Measurements from ENCODE around the gene ARL13B. TPM values are rescaled to one million over a fixed set of nuclear protein-coding genes. Genes with fewer than 3 reads are reported as not detected.

The ARL13B gene
- total RNA-seq, 4 donors from 2014 or later = 1.2 to 2.7 (median 1.4) TPM

- intact Hi-C loops (cut with DNase I; ENCODE audit: low total_unique reads) = loop anchor here (5.0 kb wide), 1 partner anchor 78 kb away; the partner anchor contains the start of genes DHFR2 and NSUN3
- H3K4me1 ChIP-seq = peaks cover 7 to 10% of the 10 kb centered on the region in 2 donors
- no peak for DNase-seq
- no peak overlapping the region for H3K27ac ChIP-seq
- no peak for TF ChIP-seq POLR2A (IDR thresholded peaks at IDR 0.05)
- TF ChIP-seq, protein P1, sequence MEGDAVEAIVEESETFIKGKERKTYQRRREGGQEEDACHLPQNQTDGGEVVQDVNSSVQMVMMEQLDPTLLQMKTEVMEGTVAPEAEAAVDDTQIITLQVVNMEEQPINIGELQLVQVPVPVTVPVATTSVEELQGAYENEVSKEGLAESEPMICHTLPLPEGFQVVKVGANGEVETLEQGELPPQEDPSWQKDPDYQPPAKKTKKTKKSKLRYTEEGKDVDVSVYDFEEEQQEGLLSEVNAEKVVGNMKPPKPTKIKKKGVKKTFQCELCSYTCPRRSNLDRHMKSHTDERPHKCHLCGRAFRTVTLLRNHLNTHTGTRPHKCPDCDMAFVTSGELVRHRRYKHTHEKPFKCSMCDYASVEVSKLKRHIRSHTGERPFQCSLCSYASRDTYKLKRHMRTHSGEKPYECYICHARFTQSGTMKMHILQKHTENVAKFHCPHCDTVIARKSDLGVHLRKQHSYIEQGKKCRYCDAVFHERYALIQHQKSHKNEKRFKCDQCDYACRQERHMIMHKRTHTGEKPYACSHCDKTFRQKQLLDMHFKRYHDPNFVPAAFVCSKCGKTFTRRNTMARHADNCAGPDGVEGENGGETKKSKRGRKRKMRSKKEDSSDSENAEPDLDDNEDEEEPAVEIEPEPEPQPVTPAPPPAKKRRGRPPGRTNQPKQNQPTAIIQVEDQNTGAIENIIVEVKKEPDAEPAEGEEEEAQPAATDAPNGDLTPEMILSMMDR (IDR thresholded peaks at IDR 0.05 in 4 of 5, conservative IDR thresholded peaks at IDR 0.05 in 1 of 5) = no peak
- no peaks in the 10 kb centered on the region for H3K9me3 ChIP-seq
- in situ Hi-C loops (cut with MboI; ENCODE audit: low sequenced_read_pairs in 4 of 4) = no loop called here
- no peak overlapping the region for H3K4me3 ChIP-seq
- no peak for ATAC-seq
- no peaks in the 10 kb centered on the region for H3K36me3 ChIP-seq
- no peaks in the 10 kb centered on the region for H3K27me3 ChIP-seq
These were observed 4.7 kb downstream of the ARL13B start for GRCh38 chr3:93984618-93985017.

GRCh38 chr3:93988283-93988682, 8.3 kb downstream of the ARL13B start:
- H3K27ac ChIP-seq = no peak overlapping the region
- no peaks in the 10 kb centered on the region for H3K36me3 ChIP-seq
- ATAC-seq (no peak), DNase-seq (no peak)
- H3K27me3 ChIP-seq = no peaks in the 10 kb centered on the region
- in situ Hi-C loops (cut with MboI; ENCODE audit: low sequenced_read_pairs in 4 of 4) (no loop called here), intact Hi-C loops (cut with DNase I; ENCODE audit: low total_unique reads) (no loop called here)
- no peak for TF ChIP-seq POLR2A (IDR thresholded peaks at IDR 0.05)
- TF ChIP-seq, protein P1 (IDR thresholded peaks at IDR 0.05 in 4 of 5, conservative IDR thresholded peaks at IDR 0.05 in 1 of 5) = no peak
- no peaks in the 10 kb centered on the region for H3K9me3 ChIP-seq
- H3K4me1 ChIP-seq = no peaks in the 10 kb centered on the region
- no peak overlapping the region for H3K4me3 ChIP-seq

GRCh38 chr3:93988764-93989163, 8.8 kb downstream of the ARL13B start:
- TF ChIP-seq, protein P1 (IDR thresholded peaks at IDR 0.05 in 4 of 5, conservative IDR thresholded peaks at IDR 0.05 in 1 of 5) = no peak
- TF ChIP-seq POLR2A (IDR thresholded peaks at IDR 0.05) = no peak
- ATAC-seq (no peak), DNase-seq (no peak)
- Histone ChIP-seq H3K27me3 (no peaks in the 10 kb centered on the region), H3K36me3 (no peaks in the 10 kb centered on the region), H3K4me1 (no peaks in the 10 kb centered on the region), H3K9me3 (no peaks in the 10 kb centered on the region), H3K27ac (no peak overlapping the region), H3K4me3 (no peak overlapping the region)
- intact Hi-C loops (cut with DNase I; ENCODE audit: low total_unique reads) (no loop called here), in situ Hi-C loops (cut with MboI; ENCODE audit: low sequenced_read_pairs in 4 of 4) (no loop called here)

- Histone ChIP-seq H3K4me3 (no peak overlapping the region), H3K4me1 (no peaks in the 10 kb centered on the region), H3K36me3 (no peaks in the 10 kb centered on the region), H3K27ac (no peak overlapping the region), H3K27me3 (no peaks in the 10 kb centered on the region), H3K9me3 (no peaks in the 10 kb centered on the region)
- ATAC-seq (no peak), DNase-seq (no peak)
- TF ChIP-seq, protein P1 (IDR thresholded peaks at IDR 0.05 in 4 of 5, conservative IDR thresholded peaks at IDR 0.05 in 1 of 5) = no peak
- no peak for TF ChIP-seq POLR2A (IDR thresholded peaks at IDR 0.05)
- in situ Hi-C loops (cut with MboI; ENCODE audit: low sequenced_read_pairs in 4 of 4) (no loop called here), intact Hi-C loops (cut with DNase I; ENCODE audit: low total_unique reads) (no loop called here)
These were observed 9.3 kb downstream of the ARL13B start for GRCh38 chr3:93989241-93989640.

DNA sequence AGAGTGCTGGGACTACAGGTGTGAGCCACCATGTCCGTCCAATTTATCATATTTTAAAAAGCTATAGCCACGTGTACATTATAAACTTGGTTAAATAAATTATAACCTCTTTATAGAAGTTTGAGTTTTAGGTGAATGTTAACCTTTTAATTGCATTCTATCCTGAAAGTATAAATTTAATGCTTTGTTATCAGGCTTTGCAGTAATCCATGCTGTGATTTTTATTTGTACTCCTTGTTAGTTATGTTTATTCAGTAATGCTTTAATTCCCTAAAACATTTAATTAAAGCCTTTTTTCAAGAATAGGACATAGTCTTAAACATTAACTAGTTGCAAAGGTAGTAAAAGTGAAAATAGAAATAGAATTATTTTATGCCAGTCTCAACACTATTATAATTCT, 11.7 kb downstream of the ARL13B start:
- no peaks in the 10 kb centered on the region for H3K4me1 ChIP-seq
- no peak overlapping the region for H3K4me3 ChIP-seq
- no peaks in the 10 kb centered on the region for H3K36me3 ChIP-seq
- no peak for TF ChIP-seq POLR2A (IDR thresholded peaks at IDR 0.05)
- TF ChIP-seq, protein P1 (IDR thresholded peaks at IDR 0.05 in 4 of 5, conservative IDR thresholded peaks at IDR 0.05 in 1 of 5) = no peak
- ATAC-seq (no peak), DNase-seq (no peak)
- no peak overlapping the region for H3K27ac ChIP-seq
- H3K27me3 ChIP-seq = no peaks in the 10 kb centered on the region
- in situ Hi-C loops (cut with MboI; ENCODE audit: low sequenced_read_pairs in 4 of 4) = no loop called here
- no peaks in the 10 kb centered on the region for H3K9me3 ChIP-seq
- intact Hi-C loops (cut with DNase I; ENCODE audit: low total_unique reads) = no loop called here

All from gastrocnemius medialis (tissue), 4 donors.